ES-I3 (cell line): ENCODE data around the gene GNMT.
A peak's percentile ranks its signal among the peaks of the same experiment; 100 is the strongest.
"Not testable (repeated sequence)": the region's sequence is repeated elsewhere in the genome, so short reads cannot be mapped to it uniquely, and the experiment has no call there.

Experiments
- H3K36me3 ChIP-seq: 2 replicates; pipeline ENCODE4 v1.6.1; 2013; ENCODE audit warnings: mild to moderate bottlenecking, low read length, control low read depth, moderate library complexity; ENCODE audit not compliant: insufficient read depth
- H3K4me1 ChIP-seq: 2 replicates; pipeline ENCODE4 v1.6.1; 2013; ENCODE audit warnings: mild to moderate bottlenecking, control low read depth, low read length; ENCODE audit not compliant: insufficient read depth
- H3K9ac ChIP-seq: 2 replicates; pipeline ENCODE4 v1.6.1; 2013; ENCODE audit warnings: low read depth, mild to moderate bottlenecking, low read length, moderate library complexity
- H3K9me3 ChIP-seq: 2 replicates; pipeline ENCODE4 v1.6.1; 2013; ENCODE audit warnings: mild to moderate bottlenecking, low read length, moderate library complexity; ENCODE audit not compliant: control insufficient read depth, insufficient read depth

Gene GNMT

DNA sequence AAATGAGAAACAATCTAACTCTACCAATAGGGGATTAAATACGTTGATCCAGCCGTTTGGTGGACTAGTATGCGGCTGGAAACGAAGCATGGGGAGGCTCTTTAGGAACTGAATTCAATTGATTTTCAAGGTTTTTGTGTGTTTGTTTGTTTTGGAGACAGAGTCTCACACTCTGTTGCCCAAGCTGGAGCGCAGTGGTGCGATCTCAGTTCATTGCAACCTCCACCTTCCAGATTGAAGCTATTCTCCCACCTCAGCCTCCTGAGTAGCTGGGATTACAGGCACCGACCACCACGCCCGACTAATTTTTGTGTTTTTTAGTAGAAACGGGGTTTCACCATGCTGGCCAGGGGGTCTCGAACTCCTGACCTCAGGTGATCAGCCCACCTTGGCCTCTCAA, 24.2 kb upstream of the GNMT start:
- Histone ChIP-seq H3K9me3 (no peaks in the 10 kb centered on the region), H3K36me3 (peaks cover 23% of the 10 kb centered on the region), H3K4me1 (no peaks in the 10 kb centered on the region), H3K9ac (no peak overlapping the region)

DNA sequence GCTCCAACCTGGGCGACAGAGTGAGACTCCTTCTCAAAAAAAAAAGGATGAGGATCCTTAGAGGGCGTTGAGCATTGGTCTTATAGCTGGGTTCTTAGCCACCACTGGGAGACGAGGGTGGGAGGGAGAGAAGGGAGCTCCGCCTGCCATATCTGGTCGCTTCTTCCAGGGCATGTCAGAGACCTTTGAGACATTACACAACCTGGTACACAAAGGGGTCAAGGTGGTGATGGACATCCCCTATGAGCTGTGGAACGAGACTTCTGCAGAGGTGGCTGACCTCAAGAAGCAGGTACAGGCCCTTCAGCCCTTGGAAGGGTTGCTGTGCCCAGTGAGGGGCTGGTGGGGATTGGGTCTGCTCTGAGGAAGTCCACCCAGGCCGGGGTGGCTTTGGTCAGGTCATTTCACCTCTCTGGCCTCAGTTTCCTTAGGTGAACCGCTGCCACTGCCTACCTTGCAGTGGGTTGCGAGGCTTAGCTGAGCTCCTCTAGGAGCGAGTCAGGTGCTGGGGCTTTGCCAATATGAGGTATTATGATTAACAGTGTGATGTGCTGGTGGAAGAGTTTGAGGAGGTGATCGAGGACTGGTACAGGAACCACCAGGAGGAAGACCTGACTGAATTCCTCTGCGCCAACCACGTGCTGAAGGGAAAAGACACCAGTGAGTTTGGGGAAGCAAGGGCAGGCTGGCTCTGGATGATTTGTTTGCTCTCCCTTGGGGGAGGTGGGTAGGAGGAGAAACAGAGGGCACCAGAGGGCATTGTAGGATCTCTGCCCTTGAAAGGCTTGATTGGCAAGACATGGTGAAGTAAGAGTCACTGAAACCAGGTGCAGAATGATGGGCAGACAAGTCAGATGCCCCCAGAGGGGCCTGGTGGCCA, 22.8 kb upstream of the GNMT start:
- no peaks in the 10 kb centered on the region for H3K9me3 ChIP-seq
- H3K9ac ChIP-seq = no peak overlapping the region
- peaks cover 23% of the 10 kb centered on the region for H3K36me3 ChIP-seq
- no peaks in the 10 kb centered on the region for H3K4me1 ChIP-seq

GRCh38 chr6:42938428-42938796, 22.1 kb upstream of the GNMT start:
- no peak overlapping the region for H3K9ac ChIP-seq
- no peaks in the 10 kb centered on the region for H3K4me1 ChIP-seq
- peaks cover 23% of the 10 kb centered on the region for H3K36me3 ChIP-seq

GRCh38 chr6:42938987-42939809, 21.4 kb upstream of the GNMT start:
- peaks cover 23% of the 10 kb centered on the region for H3K36me3 ChIP-seq

More at GRCh38 chr6:42938428-42938796, 22.1 kb upstream of the GNMT start:
- H3K9me3 ChIP-seq = no peaks in the 10 kb centered on the region

DNA sequence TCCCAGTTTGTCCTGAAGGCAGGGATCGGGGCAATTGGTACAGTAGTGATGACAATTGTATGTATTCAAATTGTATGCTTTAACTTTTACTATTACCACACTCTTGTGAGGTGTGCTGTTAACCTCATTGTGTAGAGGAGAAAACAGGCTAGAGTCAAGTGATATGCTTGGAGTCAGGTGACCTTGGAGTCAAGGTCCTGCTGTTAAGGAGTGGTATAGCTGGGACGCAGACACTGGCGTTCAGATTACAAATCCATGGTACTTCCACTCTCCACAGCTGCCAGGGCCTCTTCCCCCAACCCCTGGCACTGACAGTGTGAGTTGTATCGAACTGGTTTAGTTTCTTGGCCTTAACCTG, 20.8 kb upstream of the GNMT start:
- H3K36me3 ChIP-seq = peaks cover 18% of the 10 kb centered on the region
- H3K9ac ChIP-seq = no peak overlapping the region
- no peaks in the 10 kb centered on the region for H3K4me1 ChIP-seq
- no peaks in the 10 kb centered on the region for H3K9me3 ChIP-seq

More at GRCh38 chr6:42938987-42939809, 21.4 kb upstream of the GNMT start:
- Histone ChIP-seq H3K9me3 (no peaks in the 10 kb centered on the region), H3K4me1 (no peaks in the 10 kb centered on the region), H3K9ac (no peak overlapping the region)

DNA sequence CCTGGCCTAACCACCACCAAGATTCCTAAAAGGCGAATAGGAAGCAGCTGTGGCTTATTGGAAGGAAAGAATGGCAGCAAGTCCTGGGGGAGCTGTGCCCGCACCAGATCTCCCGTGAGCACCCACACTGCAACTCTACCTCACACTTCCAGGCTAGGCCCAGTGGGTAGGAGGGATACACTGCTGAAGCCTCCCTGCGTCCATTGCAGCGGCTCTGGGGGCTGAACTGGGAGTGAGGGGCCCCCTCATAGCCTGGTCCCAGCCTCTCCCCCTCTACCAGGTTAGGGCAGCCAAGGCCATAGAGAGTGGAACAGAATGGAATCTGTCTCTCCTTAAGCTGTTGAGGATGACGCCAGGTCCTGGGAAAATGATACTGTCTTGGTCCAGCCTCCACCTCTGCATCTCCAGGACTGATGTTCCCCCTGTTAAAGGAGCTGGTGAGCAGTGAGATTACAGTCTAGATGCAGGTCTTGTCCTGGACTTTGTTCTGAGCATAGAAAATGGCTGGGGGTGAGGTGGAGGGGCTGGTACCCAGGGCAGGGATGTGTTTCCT, 20.0 kb upstream of the GNMT start:
- H3K36me3 ChIP-seq = peaks cover 13% of the 10 kb centered on the region
- no peaks in the 10 kb centered on the region for H3K4me1 ChIP-seq

GRCh38 chr6:42941356-42941755, 19.2 kb upstream of the GNMT start:
- H3K9ac ChIP-seq, H3K36me3 ChIP-seq, H3K4me1 ChIP-seq, H3K9me3 ChIP-seq: not testable (repeated sequence)

More for the DNA sequence above, 20.0 kb upstream of the GNMT start:
- Histone ChIP-seq H3K9me3 (no peaks in the 10 kb centered on the region), H3K9ac (no peak overlapping the region)

GRCh38 chr6:42942444-42942843, 18.1 kb upstream of the GNMT start:
- no peaks in the 10 kb centered on the region for H3K4me1 ChIP-seq
- no peaks in the 10 kb centered on the region for H3K9me3 ChIP-seq
- H3K9ac ChIP-seq = no peak overlapping the region
- peaks cover 4% of the 10 kb centered on the region for H3K36me3 ChIP-seq

- H3K36me3 ChIP-seq = no peaks in the 10 kb centered on the region
- no peaks in the 10 kb centered on the region for H3K9me3 ChIP-seq
- H3K9ac ChIP-seq = no peak overlapping the region
- H3K4me1 ChIP-seq = no peaks in the 10 kb centered on the region
Measured at GRCh38 chr6:42947950-42948349, 12.6 kb upstream of the GNMT start.

DNA sequence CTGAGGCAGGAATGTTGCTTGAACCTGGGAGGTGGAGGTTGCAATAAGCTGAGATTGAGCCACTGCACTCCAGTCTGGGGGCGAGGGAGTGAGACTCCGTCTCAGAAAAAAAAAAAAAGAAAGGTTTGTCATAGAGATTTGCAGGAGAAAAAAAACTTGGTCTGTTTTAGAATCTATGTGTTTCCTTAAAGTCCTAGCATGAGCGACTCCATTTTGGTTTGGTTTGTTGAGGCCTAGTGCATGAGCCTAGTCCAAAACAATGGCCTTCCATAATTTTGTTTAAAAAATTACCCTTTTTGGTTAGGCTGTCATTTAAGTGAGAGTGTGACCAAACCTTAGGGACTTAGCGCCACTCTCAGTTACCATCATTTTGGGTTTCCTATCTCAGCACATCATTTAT, 8.2 kb upstream of the GNMT start:
- Histone ChIP-seq H3K36me3 (no peaks in the 10 kb centered on the region), H3K9ac (no peak overlapping the region), H3K9me3 (no peaks in the 10 kb centered on the region), H3K4me1 (no peaks in the 10 kb centered on the region)

GRCh38 chr6:42954405-42954804, 6.1 kb upstream of the GNMT start:
- not testable (repeated sequence) for H3K9ac ChIP-seq, H3K4me1 ChIP-seq, H3K9me3 ChIP-seq, H3K36me3 ChIP-seq

DNA sequence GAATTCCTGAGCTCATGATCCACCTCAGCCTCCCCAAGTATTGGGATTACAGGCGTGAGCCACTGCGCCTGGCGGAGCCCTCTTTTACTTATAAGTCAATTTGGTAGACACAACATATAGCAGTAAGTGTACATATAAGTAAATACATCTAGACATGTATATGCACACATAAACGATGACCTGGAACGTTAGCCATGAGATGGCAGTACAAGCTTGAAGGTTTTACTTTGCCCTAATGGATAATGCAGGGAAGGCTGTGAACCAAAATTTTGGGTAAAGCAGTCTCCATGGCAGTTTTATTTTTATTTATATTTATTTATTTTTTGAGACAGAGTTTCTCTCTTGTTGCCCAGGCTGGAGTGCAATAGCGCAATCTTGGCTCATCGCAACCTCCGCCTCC, 2.4 kb upstream of the GNMT start:
- no peaks in the 10 kb centered on the region for H3K9me3 ChIP-seq
- no peak overlapping the region for H3K9ac ChIP-seq
- no peaks in the 10 kb centered on the region for H3K36me3 ChIP-seq
- no peaks in the 10 kb centered on the region for H3K4me1 ChIP-seq

DNA sequence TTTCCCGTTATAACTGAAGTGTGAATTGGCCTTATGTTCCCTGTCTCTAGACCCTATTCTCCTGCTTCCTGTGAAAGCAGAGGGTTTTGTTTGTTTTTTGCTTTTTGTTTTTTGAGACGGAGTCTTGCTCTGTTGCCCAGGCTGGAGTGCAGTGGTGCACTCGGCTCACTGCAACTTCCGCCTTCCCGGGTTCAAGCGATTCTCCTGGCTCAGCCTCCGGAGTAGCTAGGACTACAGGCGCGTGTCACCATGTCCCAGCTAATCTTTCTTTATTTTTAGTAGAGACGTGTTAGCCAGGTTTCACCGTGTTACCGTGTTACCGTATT, 674 bp upstream of the GNMT start:
- peak overlapping the region; percentile 78 for H3K9ac ChIP-seq
- no peaks in the 10 kb centered on the region for H3K36me3 ChIP-seq
- no peaks in the 10 kb centered on the region for H3K9me3 ChIP-seq
- H3K4me1 ChIP-seq = no peaks in the 10 kb centered on the region; the same call in 1 of the 2 replicates

DNA sequence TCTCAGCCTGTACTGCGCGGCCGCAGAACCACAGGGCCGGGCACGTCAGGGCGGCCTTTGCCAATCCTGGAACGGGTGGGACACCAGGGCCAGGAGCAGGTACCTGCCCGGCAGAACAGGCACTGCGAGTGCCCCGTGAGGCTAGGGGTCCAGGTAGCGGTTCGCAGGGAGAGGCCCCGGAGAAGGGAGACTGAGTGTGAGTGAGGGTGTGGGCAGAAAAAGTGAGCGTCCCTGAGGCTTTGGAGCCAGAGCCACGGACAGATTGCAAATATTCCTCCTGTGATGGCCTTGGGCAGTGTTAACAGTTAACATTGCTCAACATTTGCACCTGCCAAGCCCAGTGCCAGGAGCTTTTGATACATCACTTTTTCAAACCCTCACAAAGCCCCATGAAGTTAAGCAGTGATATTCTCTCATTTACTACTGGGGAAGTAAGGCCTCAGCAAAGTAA, 491 bp downstream of the GNMT start:
- H3K36me3 ChIP-seq = no peaks in the 10 kb centered on the region
- peak overlapping the region; percentile 78; the same call in 1 of the 2 replicates for H3K9ac ChIP-seq
- no peaks in the 10 kb centered on the region; the same call in 1 of the 2 replicates for H3K4me1 ChIP-seq
- H3K9me3 ChIP-seq = no peaks in the 10 kb centered on the region
